AG20443 (cell line): Measurements from ENCODE around the gene TRAPPC8.
"Not testable (repeated sequence)": the region's sequence is repeated elsewhere in the genome, so short reads cannot be mapped to it uniquely, and the experiment has no call there.

Experiments
- DNase-seq: peaks from one replicate; pipeline ENCODE4 v3.0.0; 2012; ENCODE audit warnings: low spot score, mixed read lengths

TRAPPC8 gene

DNA sequence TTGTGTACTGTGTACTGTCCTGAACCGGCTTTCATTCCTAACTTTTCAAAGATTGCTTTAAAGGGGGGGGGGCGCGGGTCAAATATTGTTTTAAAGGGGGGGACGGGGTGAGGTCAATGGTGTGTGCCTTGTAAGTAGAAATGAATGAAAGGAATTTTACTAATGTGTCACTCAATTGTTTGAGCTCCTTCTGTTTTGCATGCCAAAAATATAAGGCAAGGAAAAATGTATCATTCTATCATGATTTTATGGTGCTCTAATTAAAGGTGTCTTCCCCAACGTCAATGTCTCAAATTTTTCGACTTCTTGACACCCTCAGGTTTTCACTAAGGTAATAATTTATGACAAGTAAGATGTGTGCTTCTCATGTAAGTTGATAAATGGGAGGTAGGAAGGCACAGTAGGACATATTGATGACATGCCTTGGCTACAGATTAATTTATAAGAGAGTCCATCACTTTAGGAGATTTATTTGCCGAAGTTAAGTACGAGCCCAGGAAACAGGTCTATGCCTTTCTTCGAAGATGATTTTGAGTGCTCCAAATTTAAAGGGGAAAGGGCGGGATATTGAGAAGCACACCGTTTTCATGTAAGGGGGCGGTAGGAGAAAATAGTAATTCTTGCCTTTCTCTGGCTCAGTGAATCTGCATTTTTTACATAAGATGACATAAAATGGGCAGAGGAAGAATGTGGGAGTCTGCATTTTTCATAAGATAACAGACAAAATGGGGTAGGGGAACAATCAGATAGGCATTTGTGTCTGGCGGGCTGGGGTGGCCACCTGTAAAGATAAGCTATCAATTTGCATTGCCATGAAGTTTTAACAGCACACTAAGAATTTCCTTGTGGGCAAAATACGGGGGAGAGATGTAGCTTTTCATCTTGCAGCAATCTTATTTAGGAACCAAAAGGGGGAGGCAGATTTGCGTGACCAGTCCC lies 1.2 kb upstream of the TRAPPC8 start:
- no peak for DNase-seq

DNA sequence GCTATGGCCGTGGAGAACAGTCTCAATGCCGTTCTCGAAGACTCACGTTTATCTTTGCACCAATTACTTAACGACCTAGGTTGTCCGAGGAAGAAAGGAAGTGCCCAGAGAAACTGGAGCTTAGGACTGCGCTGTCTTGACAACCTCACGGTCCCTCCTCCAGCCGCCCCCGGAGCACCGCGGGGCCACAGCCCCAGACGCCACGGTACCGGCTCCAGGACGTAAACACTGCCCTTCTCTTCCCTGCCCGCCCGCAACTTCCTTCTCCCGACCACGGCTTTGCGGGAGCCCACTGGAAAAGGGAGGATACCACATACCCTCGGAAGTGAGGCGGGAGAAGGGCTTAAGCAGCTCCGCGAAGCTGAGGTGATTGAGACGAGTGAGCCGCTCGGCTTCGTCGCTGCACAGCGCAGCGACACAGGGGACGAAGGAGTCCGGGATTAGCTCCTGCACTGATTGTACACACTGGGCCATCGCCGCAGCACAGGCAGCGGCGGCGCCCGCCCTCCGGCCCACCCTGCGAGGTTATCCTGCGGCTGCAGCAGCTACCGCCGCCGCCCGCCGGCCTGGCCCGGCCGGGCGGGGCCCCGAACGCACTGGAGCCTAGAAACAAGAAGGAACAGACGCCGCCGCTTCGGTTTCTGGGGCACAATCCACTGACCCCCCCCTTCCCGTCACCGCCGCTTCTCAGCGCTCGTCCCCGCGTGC lies 483 bp downstream of the TRAPPC8 start:
- DNase-seq: peak; percentile 67

DNA sequence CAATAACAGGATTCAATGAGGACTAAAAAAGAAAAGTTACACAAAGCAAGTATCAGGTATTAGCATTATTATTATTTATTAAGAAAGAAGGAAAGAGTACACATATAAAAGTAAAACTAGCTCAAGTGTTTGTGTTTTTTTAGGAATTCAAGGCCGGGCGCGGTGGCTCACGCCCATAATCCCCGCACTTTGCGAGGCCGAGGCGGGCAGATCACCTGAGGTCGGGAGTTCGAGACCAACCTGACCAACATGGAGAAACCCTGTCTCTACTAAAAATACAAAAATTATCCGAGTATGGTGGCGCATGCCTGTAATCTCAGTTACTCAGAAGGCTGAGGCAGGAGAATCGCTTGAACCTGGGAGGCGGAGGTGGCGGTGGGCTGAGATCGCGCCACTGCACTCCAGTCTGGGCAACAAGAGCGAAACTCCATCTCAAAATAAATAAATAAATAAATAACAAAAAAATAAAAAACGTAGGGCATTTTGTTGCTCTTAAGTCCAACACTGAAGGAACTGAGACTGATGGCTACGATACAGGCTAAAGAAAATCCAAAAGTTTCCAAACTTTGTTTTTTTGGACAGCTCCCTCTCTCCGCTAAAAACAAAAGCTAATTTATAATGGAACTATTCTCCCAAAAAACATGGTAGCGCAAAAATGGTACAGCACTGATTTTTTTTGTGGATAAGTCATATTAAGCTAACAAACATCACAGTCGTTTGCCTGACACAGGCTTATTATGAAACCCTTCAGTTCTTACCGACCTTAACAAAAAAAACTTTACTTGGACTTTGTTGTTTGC lies 1.7 kb downstream of the TRAPPC8 start:
- no peak for DNase-seq

DNA sequence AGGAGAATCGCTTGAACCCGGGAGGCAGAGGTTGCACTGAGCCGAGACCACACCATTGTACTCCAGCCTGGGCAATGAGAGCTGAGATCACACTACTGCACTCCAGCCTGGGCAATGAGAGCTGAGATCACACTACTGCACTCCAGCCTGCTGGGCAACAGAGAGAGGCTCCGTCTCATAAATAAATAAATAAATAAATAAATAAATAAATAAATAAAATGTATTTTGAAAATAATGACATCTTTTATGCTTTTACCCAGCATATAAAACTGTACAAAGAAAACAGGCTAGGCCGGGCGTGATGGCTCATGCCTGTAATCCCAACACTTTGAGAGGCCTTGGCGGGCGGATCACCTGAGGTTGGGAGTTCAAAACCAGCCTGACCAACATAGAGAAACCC lies 8.2 kb downstream of the TRAPPC8 start:
- DNase-seq: not testable (repeated sequence)

DNA sequence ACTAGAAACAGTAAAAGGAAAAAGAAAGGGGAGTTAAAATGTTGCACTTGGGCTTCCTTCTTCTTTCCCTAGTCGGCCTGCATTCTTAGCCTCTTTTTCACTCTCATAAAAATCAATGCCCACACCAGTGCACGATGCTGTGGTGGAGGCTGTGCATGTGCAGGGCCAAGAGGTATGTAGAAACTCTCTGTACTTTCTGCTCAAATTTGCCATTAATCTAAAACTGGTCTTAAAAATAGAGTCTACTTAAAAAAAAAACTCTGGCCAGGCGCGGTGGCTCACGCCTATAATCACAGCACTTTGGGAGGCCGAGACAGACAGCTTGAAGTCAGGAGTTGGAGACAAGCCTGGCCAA lies 11.1 kb downstream of the TRAPPC8 start:
- DNase-seq: no peak

DNA sequence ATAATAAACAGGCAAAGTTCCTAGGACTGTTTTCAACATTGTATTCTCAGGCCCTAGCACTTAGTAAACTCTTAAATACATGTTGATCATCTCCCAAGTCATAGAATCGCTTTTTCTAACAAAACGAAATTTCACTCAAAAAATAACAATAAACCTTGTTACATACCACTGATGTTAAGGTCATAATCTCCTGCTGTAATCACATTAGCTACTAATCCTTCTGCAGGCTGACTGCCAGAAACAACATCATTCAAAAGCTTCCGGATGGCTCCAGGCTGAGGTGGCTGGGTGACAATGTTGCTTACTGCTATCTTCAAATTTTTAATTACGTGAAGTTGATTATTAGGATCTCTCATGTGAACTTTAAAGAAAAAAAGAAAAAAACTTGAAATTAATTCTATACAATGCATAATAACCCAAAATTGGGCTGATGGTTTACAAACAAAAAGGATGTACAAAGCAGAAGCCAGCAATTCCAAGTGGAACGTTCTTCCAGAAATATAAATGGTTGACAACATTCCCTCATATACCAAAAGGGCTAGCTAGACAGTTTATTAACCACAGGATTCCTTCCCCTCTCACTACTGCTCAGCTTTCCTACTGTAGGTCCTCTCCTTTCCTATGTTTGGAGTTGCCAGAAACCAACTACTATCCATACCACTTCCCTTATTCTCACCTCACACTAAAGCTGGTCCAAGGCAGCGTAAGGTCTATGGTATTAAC lies 11.6 kb downstream of the TRAPPC8 start:
- no peak for DNase-seq

DNA sequence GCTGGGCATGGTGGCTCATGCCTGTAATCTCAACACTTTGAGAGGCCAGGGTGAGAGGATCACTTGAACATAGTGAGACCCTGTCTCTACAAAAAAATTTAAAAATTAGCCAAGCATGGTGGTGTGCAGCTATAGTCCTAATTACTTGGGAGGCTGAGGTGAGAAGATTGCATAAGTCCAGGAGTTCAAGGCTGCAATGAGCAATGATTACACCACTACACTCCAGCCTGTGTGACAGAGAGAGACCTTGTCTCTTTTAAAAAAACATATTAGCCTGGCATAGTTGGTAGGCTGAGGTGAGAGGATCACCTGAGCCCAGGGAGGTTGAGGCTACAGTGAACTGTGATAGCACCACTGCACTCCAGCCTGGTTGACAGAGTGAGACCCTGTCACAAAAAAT lies 13.7 kb downstream of the TRAPPC8 start:
- no peak for DNase-seq

DNA sequence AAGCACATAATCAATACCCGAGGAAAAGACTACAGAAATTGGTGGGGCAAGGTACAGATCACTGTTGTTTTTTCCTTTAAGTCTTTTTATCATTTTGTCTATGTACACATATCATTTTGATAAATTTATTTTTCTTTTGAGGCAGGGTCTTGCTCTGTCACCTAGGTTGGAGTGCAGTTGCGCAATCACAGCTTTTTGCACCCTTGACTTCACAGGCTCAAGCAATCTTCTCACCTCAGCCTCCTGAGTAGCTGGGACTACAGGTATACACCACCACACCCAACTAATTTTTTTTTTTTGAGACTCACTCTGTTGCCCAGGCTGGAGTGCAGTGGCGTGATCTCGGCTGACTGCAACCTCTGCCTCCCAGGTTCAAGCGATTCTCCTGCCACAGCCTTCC lies 15.9 kb downstream of the TRAPPC8 start:
- DNase-seq: not testable (repeated sequence)

DNA sequence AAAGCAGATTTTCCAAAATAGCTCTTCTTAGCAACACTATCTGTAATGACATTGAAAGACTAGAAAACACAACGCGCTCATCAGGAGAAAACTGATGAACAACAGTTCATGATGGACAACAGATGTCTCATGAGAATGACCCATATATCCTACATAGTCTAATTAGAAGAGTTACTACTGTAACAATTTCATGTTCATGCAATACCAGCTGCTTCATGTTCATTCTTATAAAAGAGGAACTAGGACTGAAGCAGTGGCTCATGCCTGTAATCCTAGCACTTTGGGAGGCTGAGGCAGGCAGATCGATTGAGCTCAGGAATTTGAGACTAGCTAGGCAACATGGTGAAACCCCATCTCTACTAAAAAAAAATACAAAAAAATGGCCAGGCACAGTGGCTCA lies 22.7 kb downstream of the TRAPPC8 start:
- DNase-seq: no peak

DNA sequence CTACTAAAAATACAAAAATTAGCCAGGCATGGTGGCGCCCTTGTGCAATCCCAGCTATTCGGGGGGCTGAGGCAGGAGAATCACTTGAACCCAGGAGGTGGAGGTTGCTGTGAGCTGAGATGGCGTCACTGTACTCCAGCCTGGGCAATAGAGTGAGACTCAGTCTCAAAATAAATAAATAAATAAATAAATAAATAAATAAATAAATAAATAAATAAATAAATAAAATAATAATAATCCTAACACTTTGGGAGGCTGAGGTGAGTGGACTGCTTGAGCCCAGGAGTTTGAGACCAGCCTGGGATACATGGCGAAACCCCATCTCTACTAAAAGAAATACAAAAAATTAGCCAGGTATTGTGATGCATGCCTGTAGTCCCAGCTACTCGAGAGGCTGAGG lies 23.6 kb downstream of the TRAPPC8 start:
- not testable (repeated sequence) for DNase-seq

DNA sequence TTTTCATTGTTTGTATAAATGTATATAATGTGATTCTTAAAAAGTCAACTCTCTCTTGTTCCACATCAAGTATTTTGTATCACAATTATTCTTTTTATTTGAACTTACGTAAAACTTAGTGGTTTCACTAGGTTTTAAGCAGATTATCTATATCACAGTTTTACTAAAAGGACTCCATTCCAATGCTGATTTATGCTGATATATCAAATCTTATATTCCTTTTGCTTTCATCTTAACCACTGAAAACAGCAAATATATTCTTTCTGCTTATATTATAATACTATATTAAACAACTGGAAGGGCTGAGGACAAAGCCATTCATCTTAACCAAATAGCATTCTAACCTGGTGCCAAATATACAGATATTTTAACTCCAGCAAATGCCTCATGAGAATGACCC lies 24.2 kb downstream of the TRAPPC8 start:
- DNase-seq: no peak

DNA sequence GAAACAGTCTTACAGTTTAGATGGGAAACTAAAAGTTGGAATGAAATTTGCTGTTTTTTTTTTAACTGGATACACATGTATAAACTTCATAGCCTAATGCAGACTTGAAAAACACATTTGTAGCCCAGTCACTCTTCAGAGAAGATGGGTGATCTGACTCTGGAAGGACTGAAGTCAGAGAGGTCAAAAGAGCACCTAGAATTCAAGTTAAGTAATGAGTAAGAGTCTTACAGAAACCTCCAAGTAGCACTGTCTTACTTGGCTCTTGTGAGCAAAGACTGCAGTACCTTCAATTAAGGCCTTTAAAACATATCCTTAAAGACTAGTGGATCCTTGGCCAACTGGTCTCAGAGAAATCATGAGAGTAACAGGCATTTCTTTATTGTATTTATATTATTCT lies 41.9 kb downstream of the TRAPPC8 start:
- DNase-seq: no peak

DNA sequence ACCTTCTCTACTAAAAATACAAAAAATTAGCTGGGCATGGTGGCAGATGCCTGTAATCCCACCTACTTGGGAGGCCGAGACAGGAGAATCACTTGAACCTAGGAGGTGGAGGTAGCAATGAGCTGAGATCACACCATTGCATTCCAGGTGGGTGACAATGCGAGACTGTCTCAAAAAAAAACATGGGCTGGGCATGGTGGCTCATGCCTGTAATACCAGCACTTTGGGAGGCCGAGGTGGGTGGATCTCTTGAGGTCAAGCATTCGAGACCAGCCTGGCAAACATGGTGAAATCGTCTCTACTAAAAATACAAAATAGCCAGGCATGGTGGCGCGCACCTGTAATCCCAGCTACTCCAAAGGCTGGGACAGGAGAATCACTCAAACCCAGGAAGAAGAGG lies 43.2 kb downstream of the TRAPPC8 start:
- not testable (repeated sequence) for DNase-seq

DNA sequence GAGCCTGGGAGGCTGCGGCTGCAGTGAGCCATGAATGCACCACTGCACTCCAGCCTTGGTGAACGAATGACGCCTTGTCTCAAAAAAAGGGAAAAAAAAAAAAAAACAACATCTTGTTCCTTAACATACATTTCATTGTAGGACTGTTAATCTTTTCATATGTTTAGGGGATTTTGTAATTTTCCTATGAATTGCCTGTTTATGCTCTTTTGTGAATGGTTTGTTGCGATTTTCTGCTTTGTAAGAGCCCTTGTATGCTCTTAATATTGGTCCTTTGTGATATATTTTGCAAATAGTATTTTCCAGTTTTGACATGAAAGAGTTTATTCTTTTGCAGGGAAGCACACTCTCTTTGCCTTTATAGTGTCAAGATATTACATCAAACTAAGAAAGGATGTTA lies 50.0 kb downstream of the TRAPPC8 start:
- DNase-seq: no peak

DNA sequence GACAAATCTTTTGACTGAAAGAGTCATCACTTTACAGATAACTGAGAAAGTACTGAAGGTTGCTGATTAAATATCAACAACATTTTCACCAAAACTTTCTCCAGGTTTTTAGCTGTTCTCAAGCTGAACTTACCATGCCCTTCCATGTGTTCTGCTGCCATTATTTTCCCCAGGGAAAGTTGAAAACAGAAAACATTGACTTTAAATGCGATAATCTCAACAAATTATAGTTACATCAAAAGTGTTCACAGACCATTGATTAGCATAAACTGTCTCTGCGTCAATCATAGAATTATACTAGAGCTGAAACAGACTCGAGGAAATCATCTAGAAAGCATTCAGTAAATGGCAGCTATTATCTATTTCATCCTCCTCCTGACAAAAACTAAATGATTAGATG lies 51.4 kb downstream of the TRAPPC8 start:
- DNase-seq: no peak

DNA sequence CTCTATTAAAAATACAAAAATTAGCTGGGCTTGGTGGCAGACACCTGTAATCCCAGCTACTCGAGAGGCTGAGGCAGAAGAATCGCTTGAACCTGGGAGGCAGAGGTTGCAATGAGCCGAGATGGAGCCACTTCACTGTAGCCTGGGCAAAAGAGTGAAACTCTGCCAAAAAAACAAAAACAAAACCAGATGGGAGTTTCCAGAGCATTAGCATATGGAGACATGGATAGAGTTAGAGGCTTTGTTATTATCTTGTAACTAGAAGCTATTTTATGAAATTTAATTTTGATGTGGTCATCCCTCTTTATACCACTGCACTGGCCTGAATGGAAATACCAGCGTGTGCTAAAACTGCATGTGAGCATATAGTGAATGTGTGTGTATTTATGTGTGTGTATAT lies 58.9 kb downstream of the TRAPPC8 start:
- no peak for DNase-seq

DNA sequence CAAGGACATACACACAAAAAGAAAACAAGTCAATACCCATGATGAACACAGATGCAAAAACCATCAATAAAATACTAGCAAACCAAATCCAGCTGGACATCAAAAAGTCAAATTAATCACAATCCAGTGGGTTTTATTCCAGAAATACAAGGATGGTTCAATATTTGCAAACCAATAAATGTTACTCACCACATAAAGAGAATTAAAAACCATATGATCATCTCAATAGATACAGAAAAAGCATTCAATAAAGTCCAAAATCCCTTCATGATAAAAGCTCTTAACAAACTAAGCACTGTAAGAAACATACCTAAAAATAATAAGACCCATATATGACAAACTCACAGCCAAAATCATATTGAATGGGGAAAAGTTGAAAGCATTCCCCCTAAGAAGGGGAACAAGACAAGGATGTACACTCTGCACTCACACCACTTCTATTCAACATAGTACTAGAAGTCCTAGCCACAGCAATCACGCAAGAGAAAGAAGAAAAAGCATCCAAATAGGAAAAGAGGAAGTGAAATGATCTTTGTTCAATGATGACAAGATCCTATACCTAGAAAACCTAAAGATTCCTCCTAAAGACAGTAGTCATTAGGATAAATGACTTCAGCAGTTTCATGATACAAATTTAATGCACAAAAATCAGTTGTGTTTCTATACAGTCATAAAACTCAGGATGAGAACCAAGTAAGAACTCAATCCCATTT lies 62.6 kb downstream of the TRAPPC8 start:
- DNase-seq: no peak

DNA sequence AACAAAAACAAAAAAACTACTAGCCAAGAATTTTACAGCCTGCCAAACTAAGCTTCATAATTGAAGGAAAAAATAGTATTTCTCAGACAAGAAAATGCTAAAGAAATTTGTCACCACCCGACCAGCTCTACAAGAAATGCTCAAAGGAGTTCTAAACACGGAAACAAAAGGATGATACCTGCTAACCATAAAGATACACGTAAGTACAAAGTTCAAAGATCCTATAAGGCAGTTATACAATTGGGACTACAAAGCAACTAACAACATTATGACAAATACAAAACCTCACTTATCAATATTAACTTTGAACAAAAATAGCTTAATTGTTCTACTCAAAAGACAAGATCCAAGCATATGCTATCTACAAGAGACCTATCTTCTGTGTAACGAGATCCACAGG lies 64.6 kb downstream of the TRAPPC8 start:
- DNase-seq: no peak

DNA sequence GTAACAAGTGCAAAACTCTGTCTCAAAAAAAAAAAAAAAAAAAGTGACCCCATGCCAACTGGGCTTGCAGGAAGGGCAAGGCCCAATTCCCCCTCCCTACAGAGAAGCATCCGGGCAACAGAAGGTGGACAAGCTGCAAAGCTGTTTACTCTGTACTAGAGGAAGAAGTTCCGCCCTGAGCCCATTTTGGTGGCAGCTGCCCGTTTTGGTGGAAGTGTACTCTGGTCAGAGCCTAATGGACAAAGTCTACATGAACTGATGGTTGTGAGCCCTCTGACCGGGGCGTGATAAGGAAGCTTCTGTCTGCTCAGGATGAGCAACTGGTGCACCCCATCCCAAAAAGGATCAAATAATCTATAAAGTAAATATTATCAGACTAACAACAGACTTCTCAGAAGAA lies 65.0 kb downstream of the TRAPPC8 start:
- no peak for DNase-seq

DNA sequence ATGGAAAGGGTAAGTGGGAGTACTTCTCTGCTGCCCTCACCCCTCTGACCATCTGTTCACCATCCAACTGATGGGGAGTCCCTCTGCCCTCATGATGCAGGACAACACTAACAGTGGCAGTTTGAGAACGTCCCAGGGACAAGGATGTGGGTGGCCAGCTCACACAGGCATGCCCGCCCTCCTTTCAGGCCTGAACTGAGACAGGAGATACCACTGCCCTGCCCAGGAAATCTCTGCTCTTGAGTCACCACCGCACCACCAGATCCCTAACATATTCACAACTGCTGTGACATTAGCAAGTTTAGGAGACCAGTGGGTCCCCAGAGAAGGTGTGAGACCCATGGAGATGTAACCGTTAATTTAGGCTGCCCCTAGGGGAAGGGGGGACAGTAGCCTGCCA lies 66.2 kb downstream of the TRAPPC8 start:
- no peak for DNase-seq

DNA sequence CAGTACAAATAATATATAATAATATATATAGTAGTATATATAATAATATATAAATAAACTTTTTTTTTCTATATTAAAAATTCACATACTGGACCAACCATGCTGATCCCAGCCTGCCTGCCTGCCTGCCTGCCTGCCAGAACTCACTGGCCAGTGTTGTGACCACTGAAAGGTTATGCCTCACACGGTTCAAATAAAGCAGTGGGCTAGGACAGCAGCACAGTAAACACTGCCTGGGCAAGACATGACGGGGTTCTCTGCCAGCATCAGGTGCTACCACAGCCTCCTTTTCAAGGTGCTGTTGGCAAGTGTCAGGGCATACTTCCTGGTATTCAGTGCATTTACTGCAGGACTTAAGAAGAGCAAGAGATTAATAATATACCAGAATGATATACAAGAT lies 67.6 kb downstream of the TRAPPC8 start:
- no peak for DNase-seq
